ENCODE results near the gene DOCK4. TPM values are rescaled to one million over a fixed set of nuclear protein-coding genes. Genes with fewer than 3 reads are reported as not detected.

The DOCK4 gene
- total RNA-seq, 1 donor from 2014 or later, result 32.2 TPM

DNA sequence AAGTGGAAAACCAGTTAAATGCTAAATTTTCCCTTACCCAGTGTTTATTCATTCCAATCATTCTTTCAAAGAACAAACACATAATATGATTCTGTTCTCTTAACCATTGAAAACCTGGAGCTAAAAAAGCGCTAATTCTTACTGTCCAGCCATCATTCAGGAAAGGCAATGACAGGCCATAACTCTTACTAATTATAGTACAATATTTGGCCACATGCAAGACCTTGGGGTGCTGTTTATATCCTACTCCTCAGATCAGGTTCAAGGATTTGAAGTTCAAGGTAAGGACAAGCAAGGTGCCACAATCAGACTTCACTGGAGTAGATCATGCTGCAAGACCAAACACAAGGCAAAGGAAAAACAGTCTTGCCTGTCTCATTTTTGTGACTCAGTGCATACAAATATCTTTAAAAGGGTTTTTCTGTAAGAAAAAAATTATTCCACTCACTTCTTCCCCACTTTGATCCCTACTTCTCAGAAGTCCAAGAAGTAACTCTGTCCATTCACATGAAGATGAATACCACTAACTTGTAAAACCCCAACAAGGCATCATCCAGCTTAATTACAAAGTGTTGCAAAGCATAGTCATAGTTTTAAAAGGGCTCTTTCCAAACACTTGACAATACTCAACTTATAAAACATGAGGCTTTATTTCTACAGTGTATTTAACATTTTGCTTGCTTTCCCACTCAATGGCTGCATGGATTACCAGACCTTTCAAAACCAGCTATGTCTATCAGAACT, 153.0 kb downstream of the DOCK4 start:
- FAIRE-seq (no peak), DNase-seq (ENCODE audit: low read depth) (no peak)
- Mint-ChIP-seq H3K36me3 (ENCODE audit: low read depth, unreplicated experiment) (no peaks in the 10 kb centered on the region), H3K4me3 (ENCODE audit: unreplicated experiment) (no peak overlapping the region), H3K27ac (ENCODE audit: unreplicated experiment) (no peak overlapping the region), H3K4me1 (ENCODE audit: low read depth, unreplicated experiment) (peaks cover 13% of the 10 kb centered on the region), H3K27me3 (ENCODE audit: low read depth, unreplicated experiment) (no peaks in the 10 kb centered on the region), H3K9me3 (ENCODE audit: unreplicated experiment) (no peaks in the 10 kb centered on the region)
- Histone ChIP-seq H3K27me3 (ENCODE audit: insufficient read depth, low read length) (no peaks in the 10 kb centered on the region), H2AFZ (ENCODE audit: low read depth, low read length) (no peak overlapping the region), H4K20me1 (ENCODE audit: insufficient read depth, low read length) (no peaks in the 10 kb centered on the region), H3K9ac (ENCODE audit: low read length) (no peak overlapping the region), H3K27ac (ENCODE audit: low read depth, low read length) (no peak overlapping the region), H3K4me2 (ENCODE audit: low read length) (no peak overlapping the region), H3K79me2 (ENCODE audit: insufficient read depth, low read length) (no peaks in the 10 kb centered on the region), H3K4me3 (ENCODE audit: insufficient read depth, low read depth, low read length) (no peak overlapping the region), H3K4me1 (ENCODE audit: insufficient read depth, low read length) (no peaks in the 10 kb centered on the region), H3K9me3 (ENCODE audit: insufficient read depth, low read depth, low read length) (no peaks in the 10 kb centered on the region), H3K36me3 (ENCODE audit: insufficient read depth, low read length) (no peaks in the 10 kb centered on the region)
- TF ChIP-seq CTCF (IDR thresholded peaks at IDR 0.05; ENCODE audit: insufficient read depth, low read depth, low read length), result no peak
- no peak for TF ChIP-seq EZH2 (IDR thresholded peaks at IDR 0.05; ENCODE audit: insufficient read depth, low read length)

DNA sequence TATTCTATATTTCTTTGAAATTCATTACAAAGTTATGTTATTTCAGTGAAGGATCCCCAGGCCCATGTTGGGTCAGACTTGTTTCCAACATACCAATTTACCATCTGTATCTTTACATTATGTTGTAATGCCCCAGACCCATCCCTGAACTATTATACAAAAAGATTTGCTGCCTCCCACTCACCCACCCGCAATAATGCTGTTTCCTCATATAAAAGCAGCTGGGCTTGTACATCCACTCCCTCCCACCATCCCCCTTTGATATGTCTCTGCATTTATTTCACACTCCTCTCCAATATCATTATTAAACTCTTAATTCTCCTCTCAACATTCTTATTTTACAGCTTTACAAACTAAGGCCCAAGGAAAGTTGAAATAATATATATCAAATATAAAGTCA, 153.7 kb downstream of the DOCK4 start:
- no peaks in the 10 kb centered on the region for H3K36me3 ChIP-seq (ENCODE audit: insufficient read depth, low read length)
- no peak overlapping the region for H3K4me3 Mint-ChIP-seq (ENCODE audit: unreplicated experiment)
- DNase-seq (ENCODE audit: low read depth), result no peak
- no peak overlapping the region for H3K27ac Mint-ChIP-seq (ENCODE audit: unreplicated experiment)
- no peak overlapping the region for H3K4me2 ChIP-seq (ENCODE audit: low read length)
- peaks cover 3% of the 10 kb centered on the region for H3K9me3 Mint-ChIP-seq (ENCODE audit: unreplicated experiment)
- no peaks in the 10 kb centered on the region for H3K4me1 ChIP-seq (ENCODE audit: insufficient read depth, low read length)
- no peaks in the 10 kb centered on the region for H3K9me3 ChIP-seq (ENCODE audit: insufficient read depth, low read depth, low read length)
- no peak for TF ChIP-seq CTCF (IDR thresholded peaks at IDR 0.05; ENCODE audit: insufficient read depth, low read depth, low read length)
- TF ChIP-seq EZH2 (IDR thresholded peaks at IDR 0.05; ENCODE audit: insufficient read depth, low read length), result no peak
- no peaks in the 10 kb centered on the region for H4K20me1 ChIP-seq (ENCODE audit: insufficient read depth, low read length)
- no peak overlapping the region for H3K27ac ChIP-seq (ENCODE audit: low read depth, low read length)
- peaks cover 13% of the 10 kb centered on the region for H3K4me1 Mint-ChIP-seq (ENCODE audit: low read depth, unreplicated experiment)
- H3K36me3 Mint-ChIP-seq (ENCODE audit: low read depth, unreplicated experiment), result no peaks in the 10 kb centered on the region
- no peaks in the 10 kb centered on the region for H3K27me3 Mint-ChIP-seq (ENCODE audit: low read depth, unreplicated experiment)
- no peak overlapping the region for H2AFZ ChIP-seq (ENCODE audit: low read depth, low read length)
- no peaks in the 10 kb centered on the region for H3K27me3 ChIP-seq (ENCODE audit: insufficient read depth, low read length)
- no peak for FAIRE-seq
- no peak overlapping the region for H3K9ac ChIP-seq (ENCODE audit: low read length)
- H3K79me2 ChIP-seq (ENCODE audit: insufficient read depth, low read length), result no peaks in the 10 kb centered on the region
- H3K4me3 ChIP-seq (ENCODE audit: insufficient read depth, low read depth, low read length), result no peak overlapping the region

GRCh38 chr7:112050250-112050881, 155.8 kb downstream of the DOCK4 start:
- Histone ChIP-seq H3K4me3 (ENCODE audit: insufficient read depth, low read depth, low read length) (no peak overlapping the region), H3K4me1 (ENCODE audit: insufficient read depth, low read length) (no peaks in the 10 kb centered on the region), H3K27ac (ENCODE audit: low read depth, low read length) (no peak overlapping the region), H3K9me3 (ENCODE audit: insufficient read depth, low read depth, low read length) (no peaks in the 10 kb centered on the region), H3K4me2 (ENCODE audit: low read length) (no peak overlapping the region), H3K9ac (ENCODE audit: low read length) (no peak overlapping the region), H3K79me2 (ENCODE audit: insufficient read depth, low read length) (no peaks in the 10 kb centered on the region), H4K20me1 (ENCODE audit: insufficient read depth, low read length) (no peaks in the 10 kb centered on the region), H3K36me3 (ENCODE audit: insufficient read depth, low read length) (no peaks in the 10 kb centered on the region), H3K27me3 (ENCODE audit: insufficient read depth, low read length) (no peaks in the 10 kb centered on the region), H2AFZ (ENCODE audit: low read depth, low read length) (no peak overlapping the region)
- Mint-ChIP-seq H3K4me3 (ENCODE audit: unreplicated experiment) (no peak overlapping the region), H3K4me1 (ENCODE audit: low read depth, unreplicated experiment) (peaks cover 12% of the 10 kb centered on the region), H3K36me3 (ENCODE audit: low read depth, unreplicated experiment) (no peaks in the 10 kb centered on the region), H3K27ac (ENCODE audit: unreplicated experiment) (no peak overlapping the region), H3K27me3 (ENCODE audit: low read depth, unreplicated experiment) (no peaks in the 10 kb centered on the region), H3K9me3 (ENCODE audit: unreplicated experiment) (peaks cover 3% of the 10 kb centered on the region)
- TF ChIP-seq EZH2 (IDR thresholded peaks at IDR 0.05; ENCODE audit: insufficient read depth, low read length) (no peak), CTCF (IDR thresholded peaks at IDR 0.05; ENCODE audit: insufficient read depth, low read depth, low read length) (no peak)
- no peak for FAIRE-seq
- DNase-seq (ENCODE audit: low read depth), result no peak
